ENCODE data around the gene STRIP2.
"Not testable (repeated sequence)": the region's sequence is repeated elsewhere in the genome, so short reads cannot be mapped to it uniquely, and the experiment has no call there.

Gene STRIP2

DNA sequence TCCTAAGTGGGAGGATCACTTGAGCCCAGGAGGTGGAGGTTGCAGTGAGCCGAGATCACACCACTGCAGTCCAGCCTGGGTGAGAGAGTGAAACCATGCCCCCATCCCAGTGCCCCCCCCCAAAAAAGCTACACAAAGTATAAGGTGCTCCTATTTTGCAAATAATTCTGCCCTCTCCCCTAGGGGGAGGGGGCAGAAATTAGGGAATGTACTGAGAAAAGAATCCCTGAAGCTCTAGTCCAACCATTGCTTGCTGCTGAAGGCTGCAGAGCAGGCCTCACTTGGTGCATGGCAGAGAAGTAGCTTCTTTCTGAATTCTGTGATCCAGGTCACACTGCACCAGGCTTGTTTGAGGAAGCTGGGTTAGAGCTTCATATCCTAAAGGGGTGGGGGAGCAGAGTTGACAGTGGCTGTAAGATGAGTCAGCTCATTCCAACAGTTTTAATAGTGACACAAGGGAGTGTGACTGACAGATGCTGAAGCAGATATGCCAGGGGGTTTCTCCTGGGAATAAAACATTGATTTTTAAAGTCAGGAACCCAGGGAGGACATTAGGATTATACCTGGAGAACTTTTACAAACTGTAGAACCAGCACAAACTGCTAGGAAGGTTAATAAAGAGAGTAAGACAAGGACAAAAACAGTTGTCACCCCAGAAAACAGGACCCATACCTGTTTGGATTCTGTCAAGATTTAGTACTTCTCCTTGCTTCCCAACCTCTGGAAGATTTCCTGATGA, 32.8 kb upstream of the STRIP2 start:
- H3K27ac ChIP-seq (ENCODE audit: low read length): no peak overlapping the region
- no peak for DNase-seq
- H3K4me1 ChIP-seq (ENCODE audit: insufficient read depth, low read length): no peaks in the 10 kb centered on the region
- no peak overlapping the region for H3K9ac ChIP-seq (ENCODE audit: low read depth, low read length)
- no peak overlapping the region for H2AFZ ChIP-seq (ENCODE audit: low read depth, low read length)
- H4K20me1 ChIP-seq (ENCODE audit: insufficient read depth, low read length): no peaks in the 10 kb centered on the region
- no peaks in the 10 kb centered on the region for H3K27me3 ChIP-seq (ENCODE audit: insufficient read depth, low read length, poor library complexity)
- H3K9me3 ChIP-seq (ENCODE audit: insufficient read depth, low read length, severe bottlenecking): no peaks in the 10 kb centered on the region
- 0 out of 3 replicates have a peak, but pooled peaks have one; percentile 27 for ATAC-seq (ENCODE audit: insufficient read depth, low read depth)
- H3K4me3 ChIP-seq (ENCODE audit: low read depth in 1 of 2, low read length in 2 of 2): no peak overlapping the region
- H3K79me2 ChIP-seq (ENCODE audit: insufficient read depth, low read length): no peaks in the 10 kb centered on the region
- no peaks in the 10 kb centered on the region for H3K36me3 ChIP-seq (ENCODE audit: insufficient read depth, low read length)
- H3K4me2 ChIP-seq (ENCODE audit: insufficient read depth, low read length): no peak overlapping the region
- TF ChIP-seq, protein P1, sequence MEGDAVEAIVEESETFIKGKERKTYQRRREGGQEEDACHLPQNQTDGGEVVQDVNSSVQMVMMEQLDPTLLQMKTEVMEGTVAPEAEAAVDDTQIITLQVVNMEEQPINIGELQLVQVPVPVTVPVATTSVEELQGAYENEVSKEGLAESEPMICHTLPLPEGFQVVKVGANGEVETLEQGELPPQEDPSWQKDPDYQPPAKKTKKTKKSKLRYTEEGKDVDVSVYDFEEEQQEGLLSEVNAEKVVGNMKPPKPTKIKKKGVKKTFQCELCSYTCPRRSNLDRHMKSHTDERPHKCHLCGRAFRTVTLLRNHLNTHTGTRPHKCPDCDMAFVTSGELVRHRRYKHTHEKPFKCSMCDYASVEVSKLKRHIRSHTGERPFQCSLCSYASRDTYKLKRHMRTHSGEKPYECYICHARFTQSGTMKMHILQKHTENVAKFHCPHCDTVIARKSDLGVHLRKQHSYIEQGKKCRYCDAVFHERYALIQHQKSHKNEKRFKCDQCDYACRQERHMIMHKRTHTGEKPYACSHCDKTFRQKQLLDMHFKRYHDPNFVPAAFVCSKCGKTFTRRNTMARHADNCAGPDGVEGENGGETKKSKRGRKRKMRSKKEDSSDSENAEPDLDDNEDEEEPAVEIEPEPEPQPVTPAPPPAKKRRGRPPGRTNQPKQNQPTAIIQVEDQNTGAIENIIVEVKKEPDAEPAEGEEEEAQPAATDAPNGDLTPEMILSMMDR (IDR thresholded peaks at IDR 0.05; ENCODE audit: borderline replicate concordance, extremely low read depth, low read length, poor library complexity, severe bottlenecking): no peak
- TF ChIP-seq EZH2 (IDR thresholded peaks at IDR 0.05; ENCODE audit: borderline replicate concordance, low read depth, low read length, severe bottlenecking): no peak

DNA sequence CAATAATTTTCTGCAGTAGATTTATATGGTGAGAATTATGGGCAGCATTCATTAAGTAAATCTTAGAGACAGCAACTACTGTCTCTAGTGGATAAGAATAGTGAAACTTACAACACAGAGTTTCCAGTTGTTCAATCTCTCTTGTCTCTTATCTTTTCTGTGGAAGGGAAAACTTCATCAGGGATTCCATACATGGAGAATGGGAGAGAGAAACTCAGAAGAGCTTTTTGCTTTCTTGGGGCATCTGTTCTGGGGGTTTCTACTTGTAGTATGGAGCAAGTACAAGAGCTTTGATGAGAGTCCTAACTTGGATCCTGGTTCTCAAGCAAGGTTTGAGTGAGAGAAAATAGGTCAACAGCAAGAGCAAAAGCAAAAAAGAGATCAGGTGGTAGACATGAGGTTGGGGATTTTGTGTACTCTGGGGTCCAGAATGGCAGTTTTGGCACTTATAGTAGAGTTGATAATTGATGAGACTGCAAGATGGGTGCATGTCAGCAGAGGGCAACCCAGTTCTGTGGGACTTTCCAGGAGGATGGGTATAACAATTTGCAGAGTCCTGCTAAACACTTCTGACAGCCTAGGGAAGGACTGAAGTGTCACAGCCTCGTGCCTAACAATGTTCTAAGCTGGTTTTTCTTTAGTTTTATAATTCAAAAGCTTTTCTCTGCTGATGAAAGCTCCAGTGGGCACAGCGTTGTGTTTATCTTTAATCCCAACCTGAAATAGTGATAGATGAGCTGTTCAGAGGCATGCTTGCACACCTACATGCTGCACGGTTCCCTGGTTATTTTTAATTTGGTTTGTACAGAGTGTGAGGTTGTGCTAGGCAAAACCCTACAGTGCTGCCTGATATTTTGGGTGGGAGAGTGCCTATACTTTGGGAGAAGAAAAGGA, 32.0 kb upstream of the STRIP2 start:
- H3K79me2 ChIP-seq (ENCODE audit: insufficient read depth, low read length): no peaks in the 10 kb centered on the region
- no peaks in the 10 kb centered on the region for H3K9me3 ChIP-seq (ENCODE audit: insufficient read depth, low read length, severe bottlenecking)
- no peak for ATAC-seq (ENCODE audit: insufficient read depth, low read depth)
- H3K4me1 ChIP-seq (ENCODE audit: insufficient read depth, low read length): no peaks in the 10 kb centered on the region
- TF ChIP-seq, protein P1 (IDR thresholded peaks at IDR 0.05; ENCODE audit: borderline replicate concordance, extremely low read depth, low read length, poor library complexity, severe bottlenecking): peak; percentile 22
- TF ChIP-seq EZH2 (IDR thresholded peaks at IDR 0.05; ENCODE audit: borderline replicate concordance, low read depth, low read length, severe bottlenecking): no peak
- H4K20me1 ChIP-seq (ENCODE audit: insufficient read depth, low read length): no peaks in the 10 kb centered on the region
- no peak overlapping the region for H3K4me3 ChIP-seq (ENCODE audit: low read depth in 1 of 2, low read length in 2 of 2)
- H3K9ac ChIP-seq (ENCODE audit: low read depth, low read length): no peak overlapping the region
- H3K4me2 ChIP-seq (ENCODE audit: insufficient read depth, low read length): no peak overlapping the region
- no peaks in the 10 kb centered on the region for H3K27me3 ChIP-seq (ENCODE audit: insufficient read depth, low read length, poor library complexity)
- no peak overlapping the region for H2AFZ ChIP-seq (ENCODE audit: low read depth, low read length)
- H3K27ac ChIP-seq (ENCODE audit: low read length): no peak overlapping the region
- no peaks in the 10 kb centered on the region for H3K36me3 ChIP-seq (ENCODE audit: insufficient read depth, low read length)
- no peak for DNase-seq

DNA sequence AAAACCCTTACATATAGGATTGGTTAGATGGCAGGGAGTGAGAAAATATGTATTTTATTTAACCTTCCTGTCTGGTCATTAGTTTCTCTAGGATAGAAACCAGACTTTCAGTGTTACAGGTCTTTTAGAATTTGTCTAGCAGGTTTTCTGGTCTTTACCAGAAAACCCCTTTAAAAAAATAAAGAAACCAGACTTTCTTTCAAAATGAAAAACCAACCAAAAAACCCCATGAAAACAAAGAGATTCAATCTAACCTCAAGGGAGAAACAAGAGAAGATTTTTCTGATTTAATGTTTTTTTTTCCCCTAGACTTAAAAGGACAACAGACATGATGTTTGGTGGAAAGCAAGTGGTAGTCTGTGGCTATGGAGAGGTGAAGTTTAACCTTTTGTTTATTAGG, 28.7 kb upstream of the STRIP2 start:
- DNase-seq: no peak
- Histone ChIP-seq H3K9ac (ENCODE audit: low read depth, low read length) (no peak overlapping the region), H3K36me3 (ENCODE audit: insufficient read depth, low read length) (no peaks in the 10 kb centered on the region), H3K4me1 (ENCODE audit: insufficient read depth, low read length) (no peaks in the 10 kb centered on the region), H3K4me2 (ENCODE audit: insufficient read depth, low read length) (no peak overlapping the region), H2AFZ (ENCODE audit: low read depth, low read length) (no peak overlapping the region), H3K9me3 (ENCODE audit: insufficient read depth, low read length, severe bottlenecking) (no peaks in the 10 kb centered on the region), H3K79me2 (ENCODE audit: insufficient read depth, low read length) (no peaks in the 10 kb centered on the region), H3K27ac (ENCODE audit: low read length) (no peak overlapping the region), H4K20me1 (ENCODE audit: insufficient read depth, low read length) (no peaks in the 10 kb centered on the region), H3K27me3 (ENCODE audit: insufficient read depth, low read length, poor library complexity) (no peaks in the 10 kb centered on the region), H3K4me3 (ENCODE audit: low read depth in 1 of 2, low read length in 2 of 2) (no peak overlapping the region)
- TF ChIP-seq EZH2 (IDR thresholded peaks at IDR 0.05; ENCODE audit: borderline replicate concordance, low read depth, low read length, severe bottlenecking): no peak
- TF ChIP-seq, protein P1 (IDR thresholded peaks at IDR 0.05; ENCODE audit: borderline replicate concordance, extremely low read depth, low read length, poor library complexity, severe bottlenecking): no peak
- no peak for ATAC-seq (ENCODE audit: insufficient read depth, low read depth)

DNA sequence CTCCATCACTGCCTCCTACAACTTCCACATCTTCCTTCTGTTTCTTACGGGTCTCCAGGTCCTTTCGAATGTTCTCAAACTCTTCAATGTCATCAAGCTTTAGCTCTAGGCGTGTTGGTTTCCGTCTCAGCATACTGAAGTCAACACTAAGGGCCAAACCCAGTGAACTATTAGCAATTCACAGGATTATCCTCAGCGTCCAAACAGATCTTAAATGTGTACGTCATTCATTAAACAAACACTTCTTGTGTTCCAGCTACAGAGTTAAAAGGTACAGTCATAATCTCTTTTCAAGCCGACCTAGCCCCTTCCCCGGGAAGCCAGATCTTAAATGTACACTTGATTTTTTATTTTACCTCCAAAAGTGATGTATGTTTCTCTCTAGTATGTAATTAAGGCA, 24.0 kb upstream of the STRIP2 start:
- H3K27me3 ChIP-seq (ENCODE audit: insufficient read depth, low read length, poor library complexity); H3K4me1 ChIP-seq (ENCODE audit: insufficient read depth, low read length); H3K4me3 ChIP-seq (ENCODE audit: low read depth in 1 of 2, low read length in 2 of 2); H3K27ac ChIP-seq (ENCODE audit: low read length); H4K20me1 ChIP-seq (ENCODE audit: insufficient read depth, low read length); H3K79me2 ChIP-seq (ENCODE audit: insufficient read depth, low read length); H3K9ac ChIP-seq (ENCODE audit: low read depth, low read length); H3K4me2 ChIP-seq (ENCODE audit: insufficient read depth, low read length); H2AFZ ChIP-seq (ENCODE audit: low read depth, low read length); DNase-seq; H3K9me3 ChIP-seq (ENCODE audit: insufficient read depth, low read length, severe bottlenecking); H3K36me3 ChIP-seq (ENCODE audit: insufficient read depth, low read length); ATAC-seq (ENCODE audit: insufficient read depth, low read depth): not testable (repeated sequence)
